AG04449 (cell line): ENCODE results near the gene PTH1R.

Experiments
- CTCF ChIA-PET: fragments of 350-600 bp; formaldehyde crosslinking; extraction: SDS; loops from one replicate; lab custom pipeline; 2021; ENCODE audit warnings: antibody characterized with exemption; lab: Yijun Ruan, JAX
- POLR2A ChIA-PET: fragments of 400-600, 350-600 bp; formaldehyde crosslinking; extraction: SDS; loops from one replicate; lab custom pipeline; 2020; ENCODE audit warnings: antibody characterized with exemption, inconsistent platforms; lab: Yijun Ruan, JAX
- DNase-seq: peaks from one replicate; pipeline ENCODE4 v3.0.0-alpha.2; 2010; ENCODE audit warnings: low read depth, low spot score
- H3K4me3 ChIP-seq: 2 replicates; pipeline ENCODE4 v1.5.1; 2011; ENCODE audit warnings: low read depth, mild to moderate bottlenecking, control low read depth, low read length
- TF ChIP-seq, protein P1 (sequence below): IDR thresholded peaks from one replicate; pipeline ENCODE4 v1.5.1; 2011; ENCODE audit warnings: mild to moderate bottlenecking, moderate library complexity, low read length, control low read depth, inconsistent platforms; ENCODE audit not compliant: insufficient read depth; ENCODE audit errors: missing control alignments

Gene PTH1R

DNA sequence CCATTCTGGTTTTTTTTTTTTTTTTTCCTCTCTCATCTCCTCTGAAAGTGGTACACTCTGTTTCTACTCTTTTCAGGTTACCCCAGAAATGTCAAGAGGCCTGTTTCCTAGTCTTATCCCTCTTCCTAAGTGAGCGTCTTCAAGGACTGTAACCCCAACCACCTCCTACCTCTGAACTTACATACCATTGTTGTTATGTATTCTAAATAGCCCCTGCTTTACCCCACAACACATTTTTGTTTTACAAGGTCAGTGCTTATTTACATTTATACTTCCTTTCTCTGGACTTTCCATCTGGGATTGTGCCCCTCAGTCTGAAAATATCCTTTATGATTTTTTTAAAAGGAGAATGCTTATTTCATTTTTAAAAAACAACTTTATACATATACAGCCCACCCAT lies 38.8 kb downstream of the PTH1R start:
- TF ChIP-seq, protein P1, sequence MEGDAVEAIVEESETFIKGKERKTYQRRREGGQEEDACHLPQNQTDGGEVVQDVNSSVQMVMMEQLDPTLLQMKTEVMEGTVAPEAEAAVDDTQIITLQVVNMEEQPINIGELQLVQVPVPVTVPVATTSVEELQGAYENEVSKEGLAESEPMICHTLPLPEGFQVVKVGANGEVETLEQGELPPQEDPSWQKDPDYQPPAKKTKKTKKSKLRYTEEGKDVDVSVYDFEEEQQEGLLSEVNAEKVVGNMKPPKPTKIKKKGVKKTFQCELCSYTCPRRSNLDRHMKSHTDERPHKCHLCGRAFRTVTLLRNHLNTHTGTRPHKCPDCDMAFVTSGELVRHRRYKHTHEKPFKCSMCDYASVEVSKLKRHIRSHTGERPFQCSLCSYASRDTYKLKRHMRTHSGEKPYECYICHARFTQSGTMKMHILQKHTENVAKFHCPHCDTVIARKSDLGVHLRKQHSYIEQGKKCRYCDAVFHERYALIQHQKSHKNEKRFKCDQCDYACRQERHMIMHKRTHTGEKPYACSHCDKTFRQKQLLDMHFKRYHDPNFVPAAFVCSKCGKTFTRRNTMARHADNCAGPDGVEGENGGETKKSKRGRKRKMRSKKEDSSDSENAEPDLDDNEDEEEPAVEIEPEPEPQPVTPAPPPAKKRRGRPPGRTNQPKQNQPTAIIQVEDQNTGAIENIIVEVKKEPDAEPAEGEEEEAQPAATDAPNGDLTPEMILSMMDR, result no peak
- ChIA-PET CTCF (interaction anchor here (2.2 kb wide), 1 partner anchor 19 kb away, joined by 11 read pairs; no protein-coding TSS in a partner anchor), POLR2A (no interaction called here)
- no peak overlapping the region for H3K4me3 ChIP-seq
- no peak for DNase-seq

GRCh38 chr3:46916799-46917198 lies 39.3 kb downstream of the PTH1R start:
- DNase-seq, result no peak
- no peak overlapping the region for H3K4me3 ChIP-seq
- ChIA-PET POLR2A (no interaction called here), CTCF (interaction anchor here (1.0 to 1.4 kb wide), 3 partner anchors 7 to 407 kb away, joined by 3 to 6 read pairs (median 3); no protein-coding TSS in a partner anchor)
- TF ChIP-seq, protein P1, result no peak

- H3K4me3 ChIP-seq, result no peak overlapping the region
- DNase-seq, result no peak
- ChIA-PET CTCF (interaction anchor here (1.0 to 1.4 kb wide), 3 partner anchors 8 to 407 kb away, joined by 3 to 6 read pairs (median 3); no protein-coding TSS in a partner anchor), POLR2A (no interaction called here)
- TF ChIP-seq, protein P1, result no peak
These were observed 39.7 kb downstream of the PTH1R start for GRCh38 chr3:46917257-46917656.

DNA sequence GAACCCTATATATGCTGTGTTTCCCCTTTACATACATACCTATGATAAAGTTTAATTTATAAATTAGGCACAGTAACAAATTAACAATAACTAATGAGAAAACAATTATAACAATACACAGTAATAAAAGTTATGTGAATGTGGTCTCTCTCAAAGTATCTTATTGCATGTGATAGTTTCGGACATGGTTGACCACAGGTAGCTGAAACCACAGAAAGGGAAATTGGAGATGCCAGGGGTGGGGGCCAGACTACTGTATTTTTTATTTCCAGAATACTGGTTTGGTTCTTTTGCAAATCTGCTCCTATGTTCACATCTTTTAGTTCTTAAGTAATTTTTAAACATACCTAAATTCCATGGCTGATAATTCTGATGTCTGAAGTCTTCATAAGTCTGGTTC lies 40.7 kb downstream of the PTH1R start:
- ChIA-PET POLR2A (interaction anchor here (0.7 kb wide), 1 partner anchor 58 kb away, joined by 3 read pairs; no protein-coding TSS in a partner anchor), CTCF (interaction anchor here (0.7 to 9.2 kb wide), 5 partner anchors 9 to 23 kb away, joined by 3 to 130 read pairs (median 6); no protein-coding TSS in a partner anchor)
- DNase-seq, result no peak
- TF ChIP-seq, protein P1, result no peak
- no peak overlapping the region for H3K4me3 ChIP-seq

GRCh38 chr3:46918634-46919033 lies 41.1 kb downstream of the PTH1R start:
- no peak for DNase-seq
- TF ChIP-seq, protein P1, result no peak
- no peak overlapping the region for H3K4me3 ChIP-seq
- ChIA-PET CTCF (interaction anchor here (0.7 to 9.2 kb wide), 7 partner anchors 9 to 407 kb away, joined by 3 to 130 read pairs (median 7); no protein-coding TSS in a partner anchor), POLR2A (interaction anchor here (0.7 kb wide), 1 partner anchor 58 kb away, joined by 3 read pairs; no protein-coding TSS in a partner anchor)

- CTCF ChIA-PET, result interaction anchor here (0.8 to 9.2 kb wide), 6 partner anchors 8 to 404 kb away, joined by 3 to 130 read pairs (median 41); no protein-coding TSS in a partner anchor
- TF ChIP-seq, protein P1, result no peak
- POLR2A ChIA-PET, result no interaction called here
These were observed 43.5 kb downstream of the PTH1R start for GRCh38 chr3:46921041-46921440.

More at GRCh38 chr3:46921041-46921440, 43.5 kb downstream of the PTH1R start:
- no peak overlapping the region for H3K4me3 ChIP-seq
- DNase-seq, result no peak
